ENCODE data around the gene FAS. TPM values are rescaled to one million over a fixed set of nuclear protein-coding genes. Genes with fewer than 3 reads are reported as not detected.

FAS gene
- total and polyA plus RNA-seq, 9 of the 15 experiments (the other 6 are each of a cell fraction or from before 2014, with no cell fraction given): 0.08 to 0.62 (median 0.37) TPM

DNA sequence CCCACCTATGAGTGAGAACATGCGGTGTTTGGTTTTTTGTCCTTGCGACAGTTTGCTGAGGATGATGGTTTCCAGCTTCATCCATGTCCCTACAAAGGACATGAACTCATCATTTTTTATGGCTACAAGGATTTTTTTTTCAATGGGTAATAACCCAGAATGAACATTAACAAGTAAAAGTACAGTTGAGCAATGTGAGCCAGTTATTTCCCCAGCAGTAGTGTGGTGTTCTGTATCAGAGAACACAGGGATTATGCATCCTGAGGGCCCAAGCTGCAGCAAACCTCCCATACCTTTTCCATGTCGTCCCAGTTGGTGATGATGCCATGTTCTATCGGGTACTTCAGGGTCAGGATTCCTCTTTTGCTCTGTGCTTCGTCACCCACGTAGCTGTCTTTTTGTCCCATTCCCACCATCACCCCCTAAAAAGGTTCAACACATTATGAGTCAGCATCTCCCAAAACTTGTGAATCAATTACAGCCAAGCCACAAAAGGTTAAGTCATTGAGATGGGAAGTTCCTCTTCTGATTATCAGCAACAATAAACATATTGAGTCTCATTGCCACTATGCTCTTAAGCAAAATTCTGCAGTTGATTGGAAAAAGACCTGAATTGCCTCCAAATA is 43.5 kb upstream of the FAS start:
- no TSS peak for BruUV-seq (replicated peaks)
- Histone ChIP-seq H3K9me3 (replicated peaks; ENCODE audit: control insufficient read depth, insufficient read depth, low read depth, low read length) (no peaks in the 10 kb centered on the region), H3K27ac (ENCODE audit: extremely low read depth, low read depth, low read length) (no peak overlapping the region), H3K27me3 (ENCODE audit: control insufficient read depth in 2 of 2, insufficient read depth in 2 of 2, low read length in 2 of 2) (no peaks in the 10 kb centered on the region), H3K4me1 (replicated peaks in 1 of 2; ENCODE audit: control insufficient read depth in 2 of 2, insufficient read depth in 2 of 2, low read length in 2 of 2) (no peaks in the 10 kb centered on the region), H3K9ac (ENCODE audit: insufficient read depth in 1 of 2, low read depth in 2 of 2, low read length in 2 of 2) (no peak overlapping the region), H2AFZ (ENCODE audit: low read depth, low read length) (no peak overlapping the region), H3K36me3 (ENCODE audit: control insufficient read depth, insufficient read depth, low read length) (no peaks in the 10 kb centered on the region), H4K20me1 (replicated peaks; ENCODE audit: control insufficient read depth, insufficient read depth, low read length) (no peaks in the 10 kb centered on the region), H3K79me2 (ENCODE audit: control insufficient read depth, insufficient read depth, low read length) (no peaks in the 10 kb centered on the region), H3K4me3 (no peak overlapping the region), H3K4me2 (ENCODE audit: insufficient read depth, low read length) (no peak overlapping the region), H3K9me1 (ENCODE audit: control insufficient read depth, insufficient read depth, low read length) (no peaks in the 10 kb centered on the region)
- POLR2A ChIA-PET: no interaction called here
- intact Hi-C loops (cut with micrococcal nuclease): no loop called here
- CTCF ChIA-PET (ENCODE audit: low intra/inter-chr PET ratio): no interaction called here
- WGBS (ENCODE audit: insufficient coverage, low coverage, missing lambda C conversion rate): 0% methylated on average over 2 of the region's 6 CpGs
- TF ChIP-seq E2F4 (CRISPR knock-in tag; IDR thresholded peaks at IDR 0.05; ENCODE audit: low read depth): no peak
- TF ChIP-seq, protein P1, sequence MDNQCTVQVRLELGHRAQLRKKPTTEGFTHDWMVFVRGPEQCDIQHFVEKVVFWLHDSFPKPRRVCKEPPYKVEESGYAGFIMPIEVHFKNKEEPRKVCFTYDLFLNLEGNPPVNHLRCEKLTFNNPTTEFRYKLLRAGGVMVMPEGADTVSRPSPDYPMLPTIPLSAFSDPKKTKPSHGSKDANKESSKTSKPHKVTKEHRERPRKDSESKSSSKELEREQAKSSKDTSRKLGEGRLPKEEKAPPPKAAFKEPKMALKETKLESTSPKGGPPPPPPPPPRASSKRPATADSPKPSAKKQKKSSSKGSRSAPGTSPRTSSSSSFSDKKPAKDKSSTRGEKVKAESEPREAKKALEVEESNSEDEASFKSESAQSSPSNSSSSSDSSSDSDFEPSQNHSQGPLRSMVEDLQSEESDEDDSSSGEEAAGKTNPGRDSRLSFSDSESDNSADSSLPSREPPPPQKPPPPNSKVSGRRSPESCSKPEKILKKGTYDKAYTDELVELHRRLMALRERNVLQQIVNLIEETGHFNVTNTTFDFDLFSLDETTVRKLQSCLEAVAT (IDR thresholded peaks at IDR 0.05): no peak
- TF ChIP-seq PBX2 (CRISPR knock-in tag; IDR thresholded peaks at IDR 0.05; ENCODE audit: low read depth): no peak
- no peak for TF ChIP-seq PBX2 (tag; conservative IDR thresholded peaks at IDR 0.05; ENCODE audit: low read depth)
- no peak for TF ChIP-seq ZC3H4 (CRISPR knock-in tag; IDR thresholded peaks at IDR 0.05; ENCODE audit: borderline replicate concordance)
- no peak for TF ChIP-seq KLF1 (tag; IDR thresholded peaks at IDR 0.05)
- no peak for TF ChIP-seq NCOA6 (IDR thresholded peaks at IDR 0.05)
- no peak for TF ChIP-seq ZNF124 (CRISPR knock-in tag; IDR thresholded peaks at IDR 0.05)
- no peak for TF ChIP-seq BRD9 (IDR thresholded peaks at IDR 0.05; ENCODE audit: low read depth, partially characterized antibody)
- no peak for TF ChIP-seq MAFF (IDR thresholded peaks at IDR 0.05; ENCODE audit: low read length)
- no peak for TF ChIP-seq XRCC4 (IDR thresholded peaks at IDR 0.05; ENCODE audit: extremely low read depth, insufficient read depth, insufficient read length)
- no peak for TF ChIP-seq CBFA2T3 (IDR thresholded peaks at IDR 0.05)
- TF ChIP-seq, protein P2, sequence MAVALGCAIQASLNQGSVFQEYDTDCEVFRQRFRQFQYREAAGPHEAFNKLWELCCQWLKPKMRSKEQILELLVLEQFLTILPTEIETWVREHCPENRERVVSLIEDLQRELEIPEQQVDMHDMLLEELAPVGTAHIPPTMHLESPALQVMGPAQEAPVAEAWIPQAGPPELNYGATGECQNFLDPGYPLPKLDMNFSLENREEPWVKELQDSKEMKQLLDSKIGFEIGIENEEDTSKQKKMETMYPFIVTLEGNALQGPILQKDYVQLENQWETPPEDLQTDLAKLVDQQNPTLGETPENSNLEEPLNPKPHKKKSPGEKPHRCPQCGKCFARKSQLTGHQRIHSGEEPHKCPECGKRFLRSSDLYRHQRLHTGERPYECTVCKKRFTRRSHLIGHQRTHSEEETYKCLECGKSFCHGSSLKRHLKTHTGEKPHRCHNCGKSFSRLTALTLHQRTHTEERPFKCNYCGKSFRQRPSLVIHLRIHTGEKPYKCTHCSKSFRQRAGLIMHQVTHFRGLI (CRISPR knock-in tag; IDR thresholded peaks at IDR 0.05): no peak
- TF ChIP-seq CHCHD3 (CRISPR knock-in tag; IDR thresholded peaks at IDR 0.05): no peak
- in situ Hi-C loops (cut with MboI): no loop called here
- no peak for DNase-seq (ENCODE audit: extremely low read depth in 1 of 4, low spot score in 3 of 4)
- no peak for ATAC-seq
- no peak for FAIRE-seq

All from K562 (cell line).